Medulla oblongata (tissue), 1 donor: ENCODE data around the gene CCNK.

ENCODE experiments used
- DNase-seq: peaks from one replicate; pipeline ENCODE4 v3.0.0-alpha.2; 2015; ENCODE audit errors: extremely low spot score

The CCNK gene

GRCh38 chr14:99480917-99481744 lies at the start of gene CCNK:
Gene CCNK, plus strand, starts transcription at chr14:99481409. Its CDS starts 11,269 bp downstream, at chr14:99492678.
- peak; percentile 100 for DNase-seq

- no peak for DNase-seq
These were observed 49.2 kb upstream of the CCNK start for GRCh38 chr14:99431986-99432385.

GRCh38 chr14:99432485-99432884 lies 48.7 kb upstream of the CCNK start:
- DNase-seq = no peak

- no peak for DNase-seq
These were observed 45.9 kb upstream of the CCNK start for GRCh38 chr14:99435327-99435726.

GRCh38 chr14:99436247-99437180 lies 44.7 kb upstream of the CCNK start:
- peak; percentile 16 for DNase-seq

GRCh38 chr14:99437706-99438105 lies 43.5 kb upstream of the CCNK start:
- no peak for DNase-seq

- DNase-seq = no peak
These were observed 40.9 kb upstream of the CCNK start for GRCh38 chr14:99440278-99440677.

GRCh38 chr14:99441157-99441870 lies 39.9 kb upstream of the CCNK start:
- DNase-seq = no peak

GRCh38 chr14:99441918-99442317 lies 39.3 kb upstream of the CCNK start:
- no peak for DNase-seq

GRCh38 chr14:99445931-99446330 lies 35.3 kb upstream of the CCNK start:
- no peak for DNase-seq

- DNase-seq = no peak
These were observed 33.5 kb upstream of the CCNK start for GRCh38 chr14:99447739-99448138.

GRCh38 chr14:99450266-99450665 lies 30.9 kb upstream of the CCNK start:
- DNase-seq = no peak

- DNase-seq = no peak
These were observed 30.0 kb upstream of the CCNK start for GRCh38 chr14:99451234-99451633.

GRCh38 chr14:99452968-99453367 lies 28.2 kb upstream of the CCNK start:
- no peak for DNase-seq

GRCh38 chr14:99454246-99454645 lies 27.0 kb upstream of the CCNK start:
- DNase-seq = no peak

GRCh38 chr14:99459481-99460100 lies 21.6 kb upstream of the CCNK start:
- no peak for DNase-seq

- no peak for DNase-seq
These were observed 20.4 kb upstream of the CCNK start for GRCh38 chr14:99460793-99461192.

- DNase-seq = no peak
These were observed 19.7 kb upstream of the CCNK start for GRCh38 chr14:99461411-99462085.

- no peak for DNase-seq
These were observed 19.0 kb upstream of the CCNK start for GRCh38 chr14:99462210-99462609.

GRCh38 chr14:99463974-99464373 lies 17.2 kb upstream of the CCNK start:
- no peak for DNase-seq

- no peak for DNase-seq
These were observed 15.9 kb upstream of the CCNK start for GRCh38 chr14:99465288-99465687.
